Caco-2 (cell line): ENCODE data around the gene EIF2S3. TPM values are rescaled to one million over a fixed set of nuclear protein-coding genes. Genes with fewer than 3 reads are reported as not detected.

Experiments used
- BruUV-seq: library from RNA; stranded (reverse); fragments of 400-500 nt; replicated peaks from 2 replicates; lab custom pipeline; 2021; lab: Mats Ljungman, UMichigan
- CTCF ChIA-PET: fragments of 300-600 bp; sonication (Branson Sonifier 250); formaldehyde crosslinking; loops from one replicate; lab custom pipeline; 2022; ENCODE audit warnings: antibody characterized with exemption; lab: Charles Lee
- POLR2A ChIA-PET: fragments of 300-600 bp; sonication (Branson Sonifier 250); formaldehyde crosslinking; loops from one replicate; lab custom pipeline; 2022; ENCODE audit warnings: antibody characterized with exemption; lab: Charles Lee
- DNase-seq, 2 experiments: peaks; one replicate each; pipeline versions ENCODE4 v3.0.0 to v3.0.0-alpha.2; 2020 to 2022
- H3K27me3 ChIP-seq: replicated peaks from 2 replicates; pipeline ENCODE4 v1.6.0; 2011; ENCODE audit warnings: low read length; ENCODE audit not compliant: control insufficient read depth, insufficient read depth
- H3K36me3 ChIP-seq: 2 replicates; pipeline ENCODE4 v1.5.1; 2011; ENCODE audit warnings: low read length; ENCODE audit not compliant: control insufficient read depth, insufficient read depth
- H3K4me1 ChIP-seq: fragments of 250-450 bp; sonication (Bioruptor Pico); 2 replicates; pipeline ENCODE4 v1.5.1; 2020; ENCODE audit warnings: mild to moderate bottlenecking
- H3K4me3 ChIP-seq: 2 replicates; pipeline ENCODE4 v1.5.1; 2011; ENCODE audit warnings: low read depth, mild to moderate bottlenecking, control low read depth, low read length
- H3K9me3 ChIP-seq: fragments of 250-450 bp; sonication (Bioruptor Pico); 2 replicates; pipeline ENCODE4 v1.5.1; 2020; ENCODE audit warnings: mild to moderate bottlenecking, moderate library complexity
- H3K27ac Mint-ChIP-seq: one replicate; pipeline ENCODE4 v1.8.0; 2022; ENCODE audit warnings: mixed read lengths; ENCODE audit not compliant: unreplicated experiment
- H3K27me3 Mint-ChIP-seq: one replicate; pipeline ENCODE4 v1.8.0; 2022; ENCODE audit warnings: mixed read lengths; ENCODE audit not compliant: insufficient read depth, unreplicated experiment
- H3K36me3 Mint-ChIP-seq: one replicate; pipeline ENCODE4 v1.8.0; 2022; ENCODE audit warnings: mild to moderate bottlenecking, mixed read lengths; ENCODE audit not compliant: insufficient read depth, unreplicated experiment
- H3K4me1 Mint-ChIP-seq: one replicate; pipeline ENCODE4 v1.8.0; 2022; ENCODE audit warnings: low read depth, mixed read lengths; ENCODE audit not compliant: unreplicated experiment
- H3K4me3 Mint-ChIP-seq: one replicate; pipeline ENCODE4 v1.8.0; 2022; ENCODE audit warnings: mild to moderate bottlenecking, moderate library complexity, mixed read lengths; ENCODE audit not compliant: unreplicated experiment
- H3K9me3 Mint-ChIP-seq: one replicate; pipeline ENCODE4 v1.8.0; 2022; ENCODE audit warnings: mixed read lengths; ENCODE audit not compliant: unreplicated experiment
- intact Hi-C: fragments of 100-400 bp; cut with micrococcal nuclease; formaldehyde crosslinking; loops from one replicate; pipeline ENCODE4 v1.10.0; 2022; ENCODE audit not compliant: unreplicated experiment
- total RNA-seq: library from RNA; stranded (reverse); gene quantifications from 2 replicates; pipeline ENCODE4 v1.2.3, GENCODE V29; 2022
- TF ChIP-seq, protein P1 (sequence below), 2 experiments: fragments of 200-600 bp in 1 of 2; IDR thresholded peaks; 1 replicate in 1 of 2; 2 replicates in 1 of 2; pipeline versions ENCODE4 v1.5.1 to v1.8.0; 2011 to 2022; ENCODE audit warnings: antibody characterized with exemption in 1 of 2, control low read depth in 1 of 2, inconsistent platforms in 1 of 2, low read depth in 1 of 2, low read length in 1 of 2, mild to moderate bottlenecking in 1 of 2, moderate library complexity in 1 of 2; ENCODE audit not compliant: insufficient read depth in 1 of 2, severe bottlenecking in 1 of 2, unreplicated experiment in 1 of 2

The EIF2S3 gene
- total RNA-seq, 1 experiment from 2014 or later: 240 TPM

DNA sequence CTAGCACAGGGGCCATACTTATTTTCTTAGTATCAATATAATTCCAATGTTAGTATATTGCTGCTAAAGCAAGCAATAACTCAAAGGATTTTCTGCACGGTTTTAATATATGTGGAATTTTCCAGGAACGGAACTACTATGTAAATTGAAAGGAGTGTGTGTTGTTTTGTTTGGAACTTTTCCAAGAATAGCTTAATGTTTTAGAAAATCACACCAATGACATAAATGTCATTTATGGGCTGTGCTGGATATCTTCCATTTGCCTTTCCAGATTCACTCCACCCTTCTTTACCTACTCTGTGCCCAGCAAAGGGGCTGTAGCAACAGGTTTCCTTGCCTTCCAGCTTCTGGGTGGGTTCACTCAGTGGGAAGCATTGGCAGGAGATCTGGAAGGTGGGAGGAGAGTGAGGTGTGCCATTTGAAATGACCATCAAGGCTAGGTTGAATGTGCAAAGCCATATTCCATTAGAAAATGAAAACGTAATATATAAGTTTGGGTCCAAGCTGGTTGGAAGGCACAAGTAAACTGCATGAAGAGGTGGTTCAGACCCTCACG lies 69.6 kb downstream of the EIF2S3 start:
- Mint-ChIP-seq H3K27me3 (no peaks in the 10 kb centered on the region), H3K4me3 (no peak overlapping the region), H3K36me3 (no peaks in the 10 kb centered on the region), H3K4me1 (no peaks in the 10 kb centered on the region), H3K9me3 (no peaks in the 10 kb centered on the region), H3K27ac (no peak overlapping the region)
- Histone ChIP-seq H3K27me3 (no peaks in the 10 kb centered on the region), H3K4me3 (no peak overlapping the region), H3K4me1 (peaks cover 12% of the 10 kb centered on the region; the same call in 1 of the 2 replicates), H3K9me3 (no peaks in the 10 kb centered on the region), H3K36me3 (no peaks in the 10 kb centered on the region)
- intact Hi-C loops: no loop called here
- no TSS peak for BruUV-seq
- POLR2A ChIA-PET: no interaction called here
- CTCF ChIA-PET: no interaction called here
- DNase-seq: no peak
- TF ChIP-seq, protein P1, sequence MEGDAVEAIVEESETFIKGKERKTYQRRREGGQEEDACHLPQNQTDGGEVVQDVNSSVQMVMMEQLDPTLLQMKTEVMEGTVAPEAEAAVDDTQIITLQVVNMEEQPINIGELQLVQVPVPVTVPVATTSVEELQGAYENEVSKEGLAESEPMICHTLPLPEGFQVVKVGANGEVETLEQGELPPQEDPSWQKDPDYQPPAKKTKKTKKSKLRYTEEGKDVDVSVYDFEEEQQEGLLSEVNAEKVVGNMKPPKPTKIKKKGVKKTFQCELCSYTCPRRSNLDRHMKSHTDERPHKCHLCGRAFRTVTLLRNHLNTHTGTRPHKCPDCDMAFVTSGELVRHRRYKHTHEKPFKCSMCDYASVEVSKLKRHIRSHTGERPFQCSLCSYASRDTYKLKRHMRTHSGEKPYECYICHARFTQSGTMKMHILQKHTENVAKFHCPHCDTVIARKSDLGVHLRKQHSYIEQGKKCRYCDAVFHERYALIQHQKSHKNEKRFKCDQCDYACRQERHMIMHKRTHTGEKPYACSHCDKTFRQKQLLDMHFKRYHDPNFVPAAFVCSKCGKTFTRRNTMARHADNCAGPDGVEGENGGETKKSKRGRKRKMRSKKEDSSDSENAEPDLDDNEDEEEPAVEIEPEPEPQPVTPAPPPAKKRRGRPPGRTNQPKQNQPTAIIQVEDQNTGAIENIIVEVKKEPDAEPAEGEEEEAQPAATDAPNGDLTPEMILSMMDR (IDR thresholded peaks at IDR 0.05; ENCODE audit: insufficient read depth in 1 of 2, low read depth in 1 of 2, low read length in 1 of 2, severe bottlenecking in 1 of 2, unreplicated experiment in 1 of 2): no peak

DNA sequence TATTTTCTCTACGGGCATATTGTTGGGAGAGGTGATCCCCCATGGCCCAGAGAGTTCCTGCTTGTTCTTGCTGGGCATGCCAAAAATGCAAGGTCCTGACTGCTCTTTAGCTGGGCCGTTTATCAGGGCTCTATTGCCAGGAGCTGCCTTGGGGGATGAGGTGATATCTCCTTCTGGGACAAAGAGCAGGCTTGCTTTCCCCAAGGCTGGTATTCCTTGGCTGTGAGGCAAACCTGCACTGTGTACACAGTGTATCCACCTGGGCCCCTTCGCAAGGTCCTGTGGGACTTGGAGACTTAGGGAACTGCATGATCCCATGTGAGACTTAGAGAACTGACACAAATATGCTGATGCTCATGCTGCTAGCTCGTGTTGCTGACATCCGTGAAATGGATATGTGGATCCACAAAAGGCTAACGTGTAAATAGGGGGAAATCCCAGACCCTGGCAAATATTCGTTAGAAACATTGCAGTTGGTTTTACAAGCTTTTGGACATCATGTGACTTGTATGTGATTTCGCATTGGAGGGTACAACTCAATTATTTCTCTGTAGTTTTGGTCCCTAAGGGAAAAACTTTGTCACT lies 70.4 kb downstream of the EIF2S3 start:
- TF ChIP-seq, protein P1 (IDR thresholded peaks at IDR 0.05; ENCODE audit: insufficient read depth in 1 of 2, low read depth in 1 of 2, low read length in 1 of 2, severe bottlenecking in 1 of 2, unreplicated experiment in 1 of 2): no peak
- Histone ChIP-seq H3K4me3 (no peak overlapping the region), H3K9me3 (no peaks in the 10 kb centered on the region), H3K36me3 (no peaks in the 10 kb centered on the region), H3K27me3 (no peaks in the 10 kb centered on the region), H3K4me1 (peaks cover 12% of the 10 kb centered on the region; the same call in 1 of the 2 replicates)
- Mint-ChIP-seq H3K4me3 (no peak overlapping the region), H3K9me3 (no peaks in the 10 kb centered on the region), H3K27me3 (no peaks in the 10 kb centered on the region), H3K4me1 (no peaks in the 10 kb centered on the region), H3K36me3 (no peaks in the 10 kb centered on the region), H3K27ac (no peak overlapping the region)
- intact Hi-C loops: no loop called here
- ChIA-PET CTCF (no interaction called here), POLR2A (no interaction called here)
- BruUV-seq: no TSS peak
- DNase-seq: peak; percentile 31 to 58

Other genes starting within 250 kb of the EIF2S3 start
- 23.4 and 24.0 TPM in 2 replicates for gene APOO, start 147.0 kb upstream of the EIF2S3 start, total RNA-seq
- not detected in 2 replicates for gene CXorf58, start 146.9 kb upstream of the EIF2S3 start, total RNA-seq
- gene KLHL15, start 27.8 kb upstream of the EIF2S3 start, total RNA-seq: 7.1 and 7.4 TPM in 2 replicates
- gene ZFX, start 94.8 kb downstream of the EIF2S3 start, total RNA-seq: 33.6 and 36.1 TPM in 2 replicates